ENCODE data around the gene CLIC3. TPM values are rescaled to one million over a fixed set of nuclear protein-coding genes. Genes with fewer than 3 reads are reported as not detected.

CLIC3 gene
- total RNA-seq, 1 donor: 2.5 TPM

DNA sequence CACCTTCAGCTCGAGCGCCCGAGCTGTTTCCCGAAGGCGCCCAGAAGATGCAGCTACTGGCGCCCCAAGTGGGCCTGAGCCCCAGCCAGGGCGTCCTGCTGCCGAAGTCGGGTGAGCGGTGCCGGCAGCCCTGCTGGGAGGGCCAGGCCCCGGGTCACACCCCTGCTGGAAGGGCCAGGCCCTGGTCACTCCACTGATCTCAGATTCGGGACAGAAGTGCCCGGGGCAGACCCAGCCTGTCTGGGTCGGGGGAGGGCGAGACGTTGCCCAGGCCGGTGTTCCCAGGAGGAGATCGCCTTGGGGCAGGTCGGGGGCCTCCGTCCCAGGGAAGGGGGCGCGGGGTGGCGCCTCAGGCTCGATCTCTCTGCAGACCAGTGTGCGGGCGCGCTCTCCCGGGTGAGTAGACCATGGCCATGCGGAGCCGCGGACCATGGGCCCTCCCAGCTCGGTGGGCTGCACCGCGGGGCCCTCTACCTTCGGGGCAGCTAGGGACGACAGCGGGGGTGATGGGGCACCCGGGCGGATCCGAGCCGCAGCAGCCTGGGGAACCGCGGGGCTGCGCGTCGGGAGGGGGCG, 11.3 kb downstream of the CLIC3 start:
- no peak overlapping the region for H3K27ac ChIP-seq (ENCODE audit: low read depth, low read length)
- H3K4me3 ChIP-seq (ENCODE audit: insufficient read depth, low read length): no peak overlapping the region
- no peaks in the 10 kb centered on the region for H3K9me3 ChIP-seq (ENCODE audit: low read depth, low read length)
- H3K4me1 ChIP-seq (ENCODE audit: insufficient read depth, low read length): no peaks in the 10 kb centered on the region
- no peaks in the 10 kb centered on the region for H3K79me2 ChIP-seq (ENCODE audit: insufficient read depth, low read length)
- no peak for TF ChIP-seq CTCF (IDR thresholded peaks at IDR 0.05; ENCODE audit: extremely low read depth, low read depth, low read length)
- DNase-seq (ENCODE audit: insufficient read length, low spot score, missing footprints): no peak
- no peak overlapping the region for H3K4me2 ChIP-seq (ENCODE audit: insufficient read depth, low read length)
- no peak overlapping the region for H2AFZ ChIP-seq (ENCODE audit: low read length)
- no peaks in the 10 kb centered on the region for H4K20me1 ChIP-seq (ENCODE audit: insufficient read depth, low read length)
- H3K27me3 ChIP-seq (ENCODE audit: insufficient read depth, low read length): peaks cover 24% of the 10 kb centered on the region
- H3K36me3 ChIP-seq (ENCODE audit: insufficient read depth, low read length): no peaks in the 10 kb centered on the region

DNA sequence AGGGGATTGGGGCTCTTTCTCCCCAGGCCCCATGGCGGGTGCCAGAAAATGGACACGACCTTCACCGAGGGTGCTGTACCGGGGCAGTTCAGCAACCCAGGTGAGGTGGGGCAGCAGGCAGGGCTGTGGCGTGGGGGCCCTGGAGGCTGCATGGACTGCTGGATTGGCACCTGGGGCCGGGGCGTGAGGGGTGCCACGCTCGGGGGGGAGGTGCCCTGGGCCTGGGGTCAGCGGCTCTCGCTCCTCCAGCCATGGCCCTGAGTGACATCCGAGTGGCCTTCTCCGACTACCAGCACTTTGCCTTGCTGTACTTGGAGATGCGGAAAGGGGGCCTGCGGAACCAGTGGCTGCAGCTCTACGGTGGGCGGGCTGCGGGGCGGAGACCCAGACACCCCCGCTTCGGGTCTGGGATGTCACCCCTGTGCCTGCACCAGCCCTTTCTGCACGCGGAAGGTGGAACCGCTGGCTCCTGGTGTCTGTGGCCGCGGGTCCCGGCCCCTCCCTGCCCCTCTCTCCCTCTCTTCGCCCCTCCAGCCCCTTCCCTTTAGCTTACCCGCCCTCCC, 11.8 kb downstream of the CLIC3 start:
- no peak overlapping the region for H3K4me3 ChIP-seq (ENCODE audit: insufficient read depth, low read length)
- H3K27me3 ChIP-seq (ENCODE audit: insufficient read depth, low read length): peaks cover 24% of the 10 kb centered on the region
- no peak for DNase-seq (ENCODE audit: insufficient read length, low spot score, missing footprints)
- H3K4me1 ChIP-seq (ENCODE audit: insufficient read depth, low read length): no peaks in the 10 kb centered on the region
- no peak overlapping the region for H3K4me2 ChIP-seq (ENCODE audit: insufficient read depth, low read length)
- no peak overlapping the region for H2AFZ ChIP-seq (ENCODE audit: low read length)
- TF ChIP-seq CTCF (IDR thresholded peaks at IDR 0.05; ENCODE audit: extremely low read depth, low read depth, low read length): no peak
- H3K9me3 ChIP-seq (ENCODE audit: low read depth, low read length): no peaks in the 10 kb centered on the region
- no peaks in the 10 kb centered on the region for H3K79me2 ChIP-seq (ENCODE audit: insufficient read depth, low read length)
- H3K27ac ChIP-seq (ENCODE audit: low read depth, low read length): no peak overlapping the region
- no peaks in the 10 kb centered on the region for H4K20me1 ChIP-seq (ENCODE audit: insufficient read depth, low read length)
- no peaks in the 10 kb centered on the region for H3K36me3 ChIP-seq (ENCODE audit: insufficient read depth, low read length)

GRCh38 chr9:136983656-136984314, 12.6 kb downstream of the CLIC3 start:
- TF ChIP-seq CTCF (IDR thresholded peaks at IDR 0.05; ENCODE audit: extremely low read depth, low read depth, low read length): no peak
- no peaks in the 10 kb centered on the region for H3K4me1 ChIP-seq (ENCODE audit: insufficient read depth, low read length)

DNA sequence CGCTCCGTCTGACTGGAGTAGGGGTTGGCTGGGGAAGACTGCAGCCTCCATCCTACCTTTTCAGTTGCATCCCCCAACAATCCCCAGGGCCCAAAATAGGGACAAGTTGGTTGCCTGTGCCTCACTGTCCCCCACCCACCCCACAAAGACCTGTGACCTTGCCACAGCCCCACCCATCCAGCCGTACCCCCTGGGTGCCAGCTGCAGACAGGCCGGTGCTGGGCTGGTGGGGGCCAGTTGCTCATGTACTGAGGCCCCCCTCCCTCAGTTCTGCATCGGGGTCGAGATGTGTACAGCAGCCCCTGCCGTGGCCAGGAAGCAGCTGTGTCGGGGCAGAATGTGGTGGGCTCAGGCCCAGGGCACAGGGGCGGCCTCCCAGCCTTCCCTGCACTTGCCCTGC, 13.2 kb downstream of the CLIC3 start:
- Histone ChIP-seq H3K36me3 (ENCODE audit: insufficient read depth, low read length) (no peaks in the 10 kb centered on the region), H3K4me2 (ENCODE audit: insufficient read depth, low read length) (no peak overlapping the region), H4K20me1 (ENCODE audit: insufficient read depth, low read length) (no peaks in the 10 kb centered on the region), H2AFZ (ENCODE audit: low read length) (no peak overlapping the region), H3K27me3 (ENCODE audit: insufficient read depth, low read length) (peaks cover 24% of the 10 kb centered on the region), H3K4me1 (ENCODE audit: insufficient read depth, low read length) (no peaks in the 10 kb centered on the region), H3K27ac (ENCODE audit: low read depth, low read length) (no peak overlapping the region), H3K9me3 (ENCODE audit: low read depth, low read length) (no peaks in the 10 kb centered on the region), H3K79me2 (ENCODE audit: insufficient read depth, low read length) (no peaks in the 10 kb centered on the region), H3K4me3 (ENCODE audit: insufficient read depth, low read length) (no peak overlapping the region)
- no peak for DNase-seq (ENCODE audit: insufficient read length, low spot score, missing footprints)
- TF ChIP-seq CTCF (IDR thresholded peaks at IDR 0.05; ENCODE audit: extremely low read depth, low read depth, low read length): no peak

More at GRCh38 chr9:136983656-136984314, 12.6 kb downstream of the CLIC3 start:
- Histone ChIP-seq H3K9me3 (ENCODE audit: low read depth, low read length) (no peaks in the 10 kb centered on the region), H2AFZ (ENCODE audit: low read length) (no peak overlapping the region), H3K4me2 (ENCODE audit: insufficient read depth, low read length) (no peak overlapping the region), H3K27ac (ENCODE audit: low read depth, low read length) (no peak overlapping the region), H3K36me3 (ENCODE audit: insufficient read depth, low read length) (no peaks in the 10 kb centered on the region), H3K79me2 (ENCODE audit: insufficient read depth, low read length) (no peaks in the 10 kb centered on the region), H3K27me3 (ENCODE audit: insufficient read depth, low read length) (peaks cover 24% of the 10 kb centered on the region), H4K20me1 (ENCODE audit: insufficient read depth, low read length) (no peaks in the 10 kb centered on the region), H3K4me3 (ENCODE audit: insufficient read depth, low read length) (no peak overlapping the region)
- no peak for DNase-seq (ENCODE audit: insufficient read length, low spot score, missing footprints)
